SH-SY5Y (cell line): ENCODE measurements around the gene SLC38A3.

ENCODE experiments used
- GATA2 ChIP-seq: IDR thresholded peaks from 2 replicates; pipeline ENCODE4 v1.6.1; 2011; ENCODE audit warnings: mild to moderate bottlenecking, low read depth, low read length
- GATA3 ChIP-seq: IDR thresholded peaks from 2 replicates; pipeline ENCODE4 v1.6.1; 2011; ENCODE audit warnings: low read depth, mild to moderate bottlenecking, low read length, moderate library complexity

The SLC38A3 gene

DNA sequence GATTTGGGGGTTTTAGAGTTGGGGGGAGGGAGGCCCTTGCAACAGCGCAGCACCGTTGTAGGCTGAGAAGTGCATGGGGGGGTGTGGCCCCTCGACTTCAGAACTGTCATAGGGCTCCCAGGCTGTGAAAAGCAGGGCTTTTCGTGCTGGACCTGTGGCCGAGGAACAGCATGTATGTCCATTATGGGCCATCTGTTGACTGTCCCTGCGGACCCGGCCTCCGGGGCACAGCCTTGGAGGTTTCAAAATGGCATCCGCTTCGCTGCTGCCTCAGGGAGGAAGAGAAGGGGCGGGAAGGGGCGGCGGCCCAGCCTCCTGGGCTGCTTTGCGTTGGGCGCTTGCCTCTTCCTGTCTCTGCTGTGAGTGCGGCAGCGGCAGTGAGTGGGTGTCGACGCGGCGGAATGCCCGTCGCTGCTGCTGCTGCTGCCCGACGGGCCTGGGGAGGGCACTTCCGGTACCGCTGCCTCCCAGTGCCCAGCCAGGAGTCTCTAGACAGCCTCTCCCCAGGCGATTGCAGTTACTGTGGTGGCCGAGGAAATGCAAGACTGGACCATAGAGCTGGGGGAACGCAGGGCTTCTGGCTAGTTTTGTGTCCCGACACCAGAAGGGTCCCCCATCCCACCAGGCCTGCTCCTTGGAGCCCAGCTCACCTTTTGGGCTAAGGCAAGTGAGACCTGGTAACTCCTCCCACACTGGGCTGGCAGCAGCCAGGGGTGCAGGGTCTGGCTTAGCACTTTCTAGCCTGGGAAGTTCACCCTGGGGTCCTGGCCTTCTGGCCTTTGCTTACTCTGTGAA is 32.9 kb downstream of the SLC38A3 start:
- TF ChIP-seq GATA3 (no peak), GATA2 (no peak)

DNA sequence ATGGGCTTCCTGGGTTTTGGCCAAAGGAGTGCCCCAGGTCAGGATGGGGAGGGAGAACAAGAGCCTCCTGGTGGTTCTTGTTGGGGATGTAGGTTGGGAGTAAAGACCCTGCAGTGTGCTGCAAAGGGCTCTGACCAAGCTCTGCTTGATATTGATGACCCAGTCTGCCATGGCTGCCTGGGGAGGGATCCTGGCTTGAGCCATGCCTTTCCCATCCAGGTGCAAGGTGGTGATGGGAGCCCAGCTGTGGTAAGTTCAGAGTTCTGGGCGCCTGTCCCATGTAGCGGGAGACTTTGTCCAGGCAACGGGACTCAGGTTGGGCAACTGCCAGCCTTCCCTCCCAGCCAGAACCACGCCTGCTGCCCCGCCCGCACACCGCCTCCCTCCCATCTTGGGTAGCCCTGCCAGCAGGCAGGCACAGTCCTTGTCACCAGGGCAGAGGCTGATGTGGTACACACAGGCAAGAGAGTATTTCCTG is 33.5 kb downstream of the SLC38A3 start:
- no peak for TF ChIP-seq GATA2
- no peak for TF ChIP-seq GATA3

DNA sequence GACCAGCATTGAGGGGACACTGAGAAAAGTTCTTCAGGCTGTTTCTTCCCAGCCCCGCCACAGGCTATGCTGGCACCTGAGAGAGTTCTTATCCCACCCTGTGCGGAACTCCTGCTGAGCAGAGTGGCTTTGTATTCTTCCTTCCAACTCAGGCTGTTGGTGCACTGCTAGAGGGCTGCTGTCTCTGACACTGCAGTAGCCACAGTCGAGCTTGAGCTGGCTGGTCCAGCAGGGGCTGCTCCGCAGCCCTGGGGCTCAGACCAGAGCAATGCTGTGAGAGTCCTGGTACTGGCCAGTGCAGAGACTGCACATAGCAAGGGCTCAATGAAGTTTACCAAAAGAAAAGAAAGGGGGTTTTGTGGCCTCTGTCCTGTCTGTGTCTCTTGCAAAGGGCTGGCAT is 34.6 kb downstream of the SLC38A3 start:
- no peak for TF ChIP-seq GATA2
- no peak for TF ChIP-seq GATA3

DNA sequence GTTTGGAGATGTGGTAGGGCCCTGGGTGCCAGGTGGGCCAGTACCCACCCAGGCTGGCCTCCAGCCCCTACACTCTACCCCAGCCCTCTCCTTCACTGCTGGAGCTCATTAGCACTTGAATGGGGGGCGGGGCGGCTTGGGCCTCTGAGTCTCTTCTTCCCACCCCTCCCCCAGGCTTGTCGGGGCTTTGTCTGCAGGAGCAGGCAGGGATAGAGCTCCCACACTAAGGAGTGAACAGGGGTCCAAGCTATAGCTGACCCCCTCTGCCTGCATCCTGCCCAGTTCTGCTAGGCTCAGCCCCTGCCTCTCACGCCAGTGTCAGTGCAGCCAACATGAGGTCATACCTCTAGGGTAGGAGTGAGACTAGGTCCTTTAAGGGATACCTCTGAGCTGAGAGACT is 36.1 kb downstream of the SLC38A3 start:
- TF ChIP-seq GATA2 (no peak), GATA3 (no peak)

DNA sequence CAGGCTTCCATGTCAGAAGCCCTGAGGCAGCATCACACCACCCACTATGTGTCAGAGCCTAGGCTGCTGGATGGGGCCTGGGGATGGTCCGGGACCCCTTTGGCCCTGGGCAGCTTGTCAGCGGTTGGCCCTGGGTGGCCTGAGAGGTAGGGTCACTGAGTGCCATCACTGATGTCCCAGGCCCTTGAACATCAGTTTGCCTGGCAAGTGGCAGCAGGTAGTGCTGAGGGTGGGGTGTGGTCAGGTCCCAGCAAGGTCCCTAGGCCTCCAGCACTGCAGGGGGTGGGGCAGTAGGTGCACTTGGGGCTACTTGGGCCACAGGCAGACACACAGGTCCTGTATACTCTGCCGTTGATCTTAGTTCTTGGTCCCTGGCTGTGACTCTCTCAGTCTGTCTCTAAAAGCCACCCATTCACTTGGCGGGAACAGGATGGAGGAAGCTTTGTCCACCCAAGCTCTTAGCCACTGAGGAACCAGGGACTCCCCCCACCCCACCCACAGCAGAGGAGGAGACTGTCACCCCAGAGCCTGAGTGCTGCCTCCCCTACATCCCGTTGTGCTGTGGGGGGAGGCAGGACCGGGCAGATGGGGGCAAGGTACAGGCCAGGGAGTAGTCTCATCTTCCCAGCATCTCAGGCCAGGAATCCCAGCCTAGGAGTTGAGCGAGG is 36.8 kb downstream of the SLC38A3 start:
- TF ChIP-seq GATA2 = no peak
- no peak for TF ChIP-seq GATA3

DNA sequence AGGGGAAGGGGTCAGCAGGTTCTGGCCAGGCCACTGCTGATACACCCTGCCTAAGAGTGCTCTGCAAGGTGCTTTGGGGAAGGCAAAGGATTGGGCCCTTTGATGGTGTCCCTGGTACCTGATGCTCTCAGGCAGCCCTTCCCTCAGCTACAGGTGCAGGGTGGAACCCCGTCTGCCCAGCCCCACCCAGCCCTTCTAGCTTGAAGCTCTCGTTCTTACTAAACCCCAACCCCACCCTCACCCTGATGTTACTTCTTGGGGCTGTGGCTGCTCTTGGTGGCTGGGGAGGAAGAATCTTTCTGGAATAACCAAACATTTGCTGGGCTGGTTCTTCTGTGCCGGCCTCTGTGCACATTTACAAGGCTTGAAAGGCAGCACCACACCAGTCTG is 37.3 kb downstream of the SLC38A3 start:
- TF ChIP-seq GATA2 = no peak
- TF ChIP-seq GATA3 = no peak

DNA sequence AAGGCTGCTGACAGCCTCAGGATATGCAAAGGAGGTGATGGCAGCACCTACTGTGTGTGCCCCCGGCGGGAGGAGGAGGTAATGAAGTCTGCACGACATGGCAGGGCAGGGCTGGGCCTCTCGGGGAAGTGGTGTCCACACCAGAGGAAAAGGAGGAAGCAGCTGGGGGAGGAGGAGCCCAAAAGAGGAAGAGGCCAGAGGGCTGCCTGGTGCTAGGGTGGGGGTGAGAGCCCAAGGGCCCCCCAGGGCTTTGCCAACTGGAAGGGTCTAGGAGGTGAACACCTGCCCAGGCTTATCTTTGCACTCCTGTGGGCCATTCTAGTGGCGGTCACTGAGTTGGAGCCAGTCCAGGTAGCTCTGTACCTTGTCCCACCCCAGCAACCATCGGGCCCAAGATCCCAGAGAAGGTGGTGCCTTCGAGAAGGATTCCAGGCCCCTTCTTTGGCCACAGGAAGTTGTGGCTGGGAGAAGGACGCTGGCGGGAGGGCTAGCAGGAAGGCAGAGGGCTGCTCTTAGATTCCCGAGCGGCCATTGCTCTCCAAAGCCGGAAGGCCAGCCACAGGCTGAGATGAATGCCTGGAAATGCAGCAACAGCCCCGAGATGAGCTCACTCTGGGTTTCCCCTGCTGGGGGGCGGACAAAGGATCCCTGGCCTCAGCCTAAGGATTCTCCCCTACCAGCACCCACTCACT is 37.9 kb downstream of the SLC38A3 start:
- no peak for TF ChIP-seq GATA3
- no peak for TF ChIP-seq GATA2

DNA sequence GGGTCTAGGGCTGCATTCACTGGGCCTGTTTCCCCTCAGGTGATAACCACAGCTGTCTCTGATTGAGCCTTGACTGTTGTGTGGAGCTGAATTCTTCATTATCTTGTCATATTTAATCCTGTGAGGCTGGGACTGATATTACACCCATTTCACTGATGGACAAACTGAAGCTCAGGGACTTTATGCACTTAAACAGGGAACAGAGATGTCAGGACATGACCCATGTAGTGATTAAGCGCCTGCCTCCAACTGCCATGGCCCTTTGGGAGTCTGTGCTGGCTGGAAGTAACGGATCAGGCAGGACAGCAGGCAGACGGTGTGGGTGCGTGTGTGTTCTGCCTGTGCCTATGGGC is 38.4 kb downstream of the SLC38A3 start:
- TF ChIP-seq GATA3 (no peak), GATA2 (no peak)

DNA sequence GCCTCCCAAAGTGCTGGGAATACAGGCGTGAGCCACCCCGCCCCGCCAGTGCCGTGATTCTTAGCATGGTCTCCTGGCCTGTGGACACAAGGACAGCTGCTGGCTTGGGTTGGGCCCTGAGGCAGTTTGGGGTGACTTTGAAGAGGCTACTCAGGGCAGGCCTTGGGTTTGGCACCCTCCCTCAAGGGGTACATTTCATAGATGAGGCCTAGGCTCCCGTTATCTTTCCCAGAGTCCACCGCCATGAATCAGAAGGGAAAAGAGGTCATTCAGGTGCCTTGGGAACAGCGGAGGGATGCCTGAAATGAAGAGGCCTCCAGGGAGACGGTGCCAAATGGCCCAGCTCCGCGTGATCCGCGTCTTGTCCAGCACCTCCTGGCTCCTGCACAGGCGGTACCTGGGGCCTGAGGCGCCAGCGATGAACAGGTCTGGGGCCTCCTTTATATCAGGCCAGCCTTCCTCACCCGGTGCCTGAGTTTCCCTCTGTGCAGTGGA is 40.2 kb downstream of the SLC38A3 start:
- no peak for TF ChIP-seq GATA3
- no peak for TF ChIP-seq GATA2

DNA sequence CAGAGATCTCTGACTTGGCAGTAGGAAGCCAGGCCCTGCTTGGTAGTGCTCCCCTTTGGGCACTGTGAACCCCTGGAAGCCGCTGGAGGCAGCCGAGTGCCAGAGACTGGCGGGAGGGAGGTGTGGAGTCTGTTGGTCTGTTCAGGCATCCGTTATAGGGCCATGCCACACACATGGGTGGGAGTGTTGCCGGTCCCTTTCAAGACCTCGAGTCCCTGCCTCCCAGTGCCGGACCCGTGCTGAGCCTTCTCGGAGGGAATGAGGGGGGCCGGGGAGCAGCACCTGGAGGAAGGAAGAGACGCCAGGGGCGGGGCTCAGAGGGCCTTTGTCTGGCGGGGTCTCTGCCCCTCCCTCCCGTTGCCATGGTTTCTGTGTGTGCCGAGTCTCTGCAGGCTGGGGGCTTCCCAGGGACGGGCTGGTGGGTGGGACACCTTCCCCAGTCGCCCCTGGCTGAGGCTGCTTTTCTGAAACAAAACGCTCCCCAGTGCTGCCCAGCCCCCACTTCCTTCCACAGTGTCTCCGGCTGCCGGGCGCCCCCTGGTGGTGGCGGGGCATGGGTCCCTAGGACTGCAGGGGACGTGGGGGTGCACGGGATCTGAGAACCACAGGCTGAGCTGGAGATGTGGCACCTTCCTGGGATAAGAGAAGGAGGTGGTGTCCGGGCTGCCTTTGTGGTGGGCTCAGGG is 40.9 kb downstream of the SLC38A3 start:
- no peak for TF ChIP-seq GATA2
- TF ChIP-seq GATA3 = no peak

DNA sequence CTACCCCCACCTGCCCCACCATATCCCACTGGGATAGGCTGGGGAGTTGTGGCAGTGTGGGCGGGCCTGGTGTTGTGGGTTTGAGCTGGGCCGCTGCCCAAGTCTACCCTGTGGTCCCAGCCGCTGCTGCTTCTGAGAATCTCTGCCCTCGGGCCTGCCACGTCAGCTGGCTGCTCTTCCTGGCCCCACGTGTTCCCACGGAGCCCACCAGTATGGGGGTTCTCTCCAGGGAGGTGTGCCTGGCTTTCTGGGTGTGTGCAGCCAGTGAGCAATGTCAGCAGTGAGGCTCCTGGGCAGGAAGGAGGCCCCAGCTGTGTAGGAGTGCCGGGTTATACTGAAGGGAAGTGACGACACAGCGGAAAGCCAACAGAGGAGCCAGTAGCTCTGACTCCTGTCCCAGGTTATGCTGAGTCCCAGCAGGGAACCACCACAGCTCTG is 41.5 kb downstream of the SLC38A3 start:
- TF ChIP-seq GATA2 (no peak), GATA3 (no peak)

DNA sequence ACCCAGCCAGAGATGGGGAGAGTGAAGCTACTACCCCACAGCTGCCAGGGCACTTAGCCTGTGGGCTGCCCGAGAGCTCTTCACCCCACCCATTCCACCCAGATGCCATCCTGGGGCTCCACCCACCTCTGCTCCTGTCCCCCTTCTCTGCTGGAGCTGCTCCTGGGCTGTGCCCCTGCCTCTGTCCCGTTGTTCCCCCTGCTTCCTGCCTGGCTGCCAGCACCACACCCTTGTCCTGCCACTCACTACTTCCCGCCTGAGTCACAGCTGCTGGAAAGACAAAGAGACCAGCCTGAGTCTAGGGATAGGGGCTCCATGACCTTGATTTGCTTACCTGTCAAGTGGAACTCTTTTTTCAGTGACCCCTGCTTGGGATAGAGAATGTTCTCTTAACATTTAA is 43.3 kb downstream of the SLC38A3 start:
- no peak for TF ChIP-seq GATA2
- no peak for TF ChIP-seq GATA3

DNA sequence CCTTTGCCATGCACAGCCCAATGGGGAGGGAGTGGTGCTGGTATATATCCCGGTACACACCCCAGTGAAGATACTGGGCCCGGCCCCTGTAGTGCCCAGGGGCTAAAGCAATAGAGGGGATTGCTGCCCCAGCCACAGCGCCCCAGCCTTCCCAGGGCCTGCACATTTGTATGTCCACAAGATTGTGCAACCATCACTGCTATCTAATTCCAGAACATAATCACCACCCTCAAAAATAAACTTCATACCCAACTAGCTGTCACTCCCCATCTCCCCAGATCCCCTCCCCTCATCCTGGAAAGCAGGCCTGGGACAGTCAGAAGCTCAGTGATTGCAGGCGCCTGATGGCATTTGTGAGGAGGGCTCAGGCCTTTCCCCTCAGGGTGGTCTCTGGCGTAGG is 44.4 kb downstream of the SLC38A3 start:
- no peak for TF ChIP-seq GATA3
- no peak for TF ChIP-seq GATA2

DNA sequence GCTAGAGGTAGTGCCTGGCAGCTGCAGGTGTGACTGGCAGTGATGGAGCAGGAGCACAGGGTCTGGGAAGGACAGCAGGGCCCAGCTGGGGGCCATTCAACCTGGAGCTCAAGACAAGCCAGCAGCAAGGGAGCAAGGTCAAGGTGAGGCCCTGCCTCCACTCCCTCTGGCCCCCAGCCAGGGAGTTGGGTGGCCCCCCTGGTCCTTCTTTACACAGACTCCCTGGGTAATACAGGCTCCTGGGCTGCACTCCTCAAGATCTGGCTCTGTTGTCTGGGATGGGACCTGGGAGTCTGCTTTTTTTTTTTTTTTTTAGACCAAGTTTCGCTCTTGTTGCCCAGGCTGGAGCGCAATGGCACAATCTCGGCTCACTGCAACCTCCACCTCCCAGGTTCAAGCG is 45.4 kb downstream of the SLC38A3 start:
- TF ChIP-seq GATA3 (no peak), GATA2 (no peak)

DNA sequence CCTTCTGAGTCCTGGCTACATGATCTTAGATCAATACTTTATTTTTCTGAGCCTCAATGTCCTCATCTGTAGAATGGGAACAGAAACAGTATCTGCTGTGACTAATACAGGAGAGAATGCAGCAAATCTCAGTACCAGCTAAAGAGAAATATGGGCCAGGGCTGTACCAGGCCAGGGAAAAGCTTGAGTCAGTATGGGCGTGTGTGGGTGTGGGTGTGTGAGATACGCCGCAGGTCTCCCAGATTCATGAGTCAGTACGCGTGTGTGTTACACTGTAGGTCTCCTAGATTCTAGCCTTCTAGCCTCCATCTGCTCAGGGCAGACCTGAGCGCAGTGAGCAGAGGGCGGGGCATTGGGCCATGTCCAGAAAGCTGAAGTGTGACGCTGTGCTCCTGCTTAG is 46.1 kb downstream of the SLC38A3 start:
- no peak for TF ChIP-seq GATA3
- no peak for TF ChIP-seq GATA2

DNA sequence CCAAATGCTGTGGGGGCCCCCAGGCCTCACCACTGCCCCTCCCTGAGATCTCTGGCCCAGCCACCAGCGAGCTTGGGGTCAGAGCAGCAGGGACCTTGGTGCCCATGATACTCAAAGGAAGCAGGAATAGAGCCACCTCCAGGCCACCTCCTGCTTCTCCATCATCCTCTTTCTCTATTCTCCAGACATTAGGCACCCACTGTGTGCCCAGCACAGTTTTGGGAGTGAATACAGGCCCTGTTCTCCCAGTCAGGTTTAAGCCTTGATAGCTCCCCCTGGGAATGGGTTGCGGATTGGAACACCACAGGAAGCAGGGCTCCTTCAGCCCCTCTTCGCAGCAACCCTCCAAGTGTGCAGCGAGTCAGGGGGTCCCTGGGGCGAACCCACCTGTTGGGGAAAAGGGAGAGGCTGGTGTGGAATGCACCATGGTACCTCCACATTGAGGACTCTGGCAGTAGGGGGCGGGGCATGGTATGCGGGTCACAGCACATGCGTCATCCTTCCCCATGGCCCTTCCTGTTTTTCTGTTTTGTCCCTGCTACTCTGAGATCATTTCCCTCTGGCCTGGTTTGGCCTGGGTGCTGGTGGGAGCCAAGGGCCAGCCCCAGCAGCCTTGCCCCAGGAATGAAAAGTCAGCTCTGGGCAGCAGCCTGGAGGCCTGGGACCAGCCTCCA is 49.6 kb downstream of the SLC38A3 start:
- TF ChIP-seq GATA3 (no peak), GATA2 (no peak)
